GM19193 (cell line): ENCODE data around the gene OAS3.
A peak's percentile ranks its signal among the peaks of the same experiment; 100 is the strongest.

Source experiments
- POLR2A ChIP-seq: IDR thresholded peaks from 4 replicates; pipeline ENCODE4 v1.6.1; 2011; ENCODE audit not compliant: insufficient read depth, insufficient read length; ENCODE audit errors: extremely low read depth

The OAS3 gene

DNA sequence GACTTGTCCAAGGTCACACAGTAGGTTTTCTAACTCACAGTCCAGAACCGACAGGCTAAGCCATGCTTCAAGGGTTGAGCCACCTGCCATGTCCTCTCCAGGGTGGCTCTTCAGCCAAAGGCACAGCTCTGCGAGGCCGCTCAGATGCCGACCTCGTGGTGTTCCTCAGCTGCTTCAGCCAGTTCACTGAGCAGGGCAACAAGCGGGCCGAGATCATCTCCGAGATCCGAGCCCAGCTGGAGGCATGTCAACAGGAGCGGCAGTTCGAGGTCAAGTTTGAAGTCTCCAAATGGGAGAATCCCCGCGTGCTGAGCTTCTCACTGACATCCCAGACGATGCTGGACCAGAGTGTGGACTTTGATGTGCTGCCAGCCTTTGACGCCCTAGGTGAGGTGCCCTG is 27.4 kb downstream of the OAS3 start:
- TF ChIP-seq POLR2A: no peak

- TF ChIP-seq POLR2A: no peak
Measured at GRCh38 chr12:112967306-112967705, 29.0 kb downstream of the OAS3 start.

DNA sequence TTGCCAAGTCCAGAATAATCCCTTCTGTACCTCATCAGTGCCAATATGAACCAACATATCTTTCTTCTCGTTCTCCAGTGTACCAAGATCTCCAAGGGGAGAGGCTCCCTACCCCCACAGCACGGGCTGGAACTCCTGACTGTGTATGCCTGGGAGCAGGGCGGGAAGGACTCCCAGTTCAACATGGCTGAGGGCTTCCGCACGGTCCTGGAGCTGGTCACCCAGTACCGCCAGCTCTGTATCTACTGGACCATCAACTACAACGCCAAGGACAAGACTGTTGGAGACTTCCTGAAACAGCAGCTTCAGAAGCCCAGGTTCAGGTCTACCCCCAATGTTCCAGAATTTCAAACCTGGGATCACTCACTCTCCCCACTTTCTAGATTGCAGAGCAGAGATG is 29.6 kb downstream of the OAS3 start:
- no peak for TF ChIP-seq POLR2A

- peak; percentile 26 for TF ChIP-seq POLR2A
Measured at GRCh38 chr12:112969547-112970306, 31.5 kb downstream of the OAS3 start.

- TF ChIP-seq POLR2A: no peak
Measured at GRCh38 chr12:112970391-112970790, 32.1 kb downstream of the OAS3 start.

- TF ChIP-seq POLR2A: peak; percentile 7
Measured at GRCh38 chr12:112971248-112971647, 33.0 kb downstream of the OAS3 start.

DNA sequence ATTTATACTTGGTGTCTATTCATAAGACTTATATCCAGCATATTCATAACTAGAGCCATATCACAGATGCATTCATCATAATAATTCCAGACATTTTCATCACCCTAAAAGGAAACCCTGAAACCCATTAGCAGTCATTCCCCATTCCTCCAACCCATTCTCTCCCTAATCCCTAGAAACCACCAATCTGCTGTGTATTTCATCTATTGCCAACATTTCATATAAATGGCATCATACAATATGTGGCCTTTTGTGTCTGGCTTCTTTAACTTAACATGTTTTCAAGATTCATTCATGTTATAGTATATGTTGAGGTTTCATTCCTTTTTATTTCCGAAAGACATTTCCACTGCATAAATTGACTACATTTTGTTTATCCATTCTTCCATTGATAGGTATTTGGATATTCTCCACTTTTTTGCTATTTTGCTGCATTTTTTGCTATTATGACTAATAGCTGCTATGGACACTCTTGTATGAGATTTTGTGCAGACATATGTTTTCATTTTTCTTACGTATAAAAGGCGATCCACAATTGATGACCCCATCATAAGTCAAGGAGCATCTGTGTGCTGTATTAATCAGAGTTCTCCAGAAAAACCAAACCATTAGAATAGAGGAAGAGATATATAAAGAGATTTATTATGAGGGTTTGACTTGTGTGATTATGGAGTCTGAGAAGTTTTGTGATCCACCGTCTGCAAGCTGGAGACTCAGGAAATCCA is 34.9 kb downstream of the OAS3 start:
- TF ChIP-seq POLR2A: no peak

- TF ChIP-seq POLR2A: no peak
Measured at GRCh38 chr12:112973818-112974231, 35.6 kb downstream of the OAS3 start.

DNA sequence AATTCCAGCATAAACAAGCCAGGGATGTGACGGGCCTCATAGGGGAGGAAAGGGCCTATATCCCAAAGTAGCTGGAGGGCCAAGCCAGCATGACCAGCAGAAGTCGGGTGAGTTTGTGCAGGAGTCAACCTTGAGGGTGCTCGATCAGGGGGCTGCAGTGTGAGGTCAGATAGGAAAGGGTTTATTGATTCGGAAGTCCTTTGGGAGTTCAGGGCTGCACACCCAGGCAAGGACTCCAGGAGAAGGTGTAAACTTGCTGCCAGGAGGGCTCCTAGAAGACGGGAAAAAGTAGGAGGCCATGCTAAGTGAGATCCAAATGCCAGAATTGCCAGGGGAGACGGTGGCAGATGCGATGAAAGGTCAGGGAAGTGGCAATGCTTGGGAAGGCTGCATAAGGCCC is 36.6 kb downstream of the OAS3 start:
- TF ChIP-seq POLR2A: no peak

DNA sequence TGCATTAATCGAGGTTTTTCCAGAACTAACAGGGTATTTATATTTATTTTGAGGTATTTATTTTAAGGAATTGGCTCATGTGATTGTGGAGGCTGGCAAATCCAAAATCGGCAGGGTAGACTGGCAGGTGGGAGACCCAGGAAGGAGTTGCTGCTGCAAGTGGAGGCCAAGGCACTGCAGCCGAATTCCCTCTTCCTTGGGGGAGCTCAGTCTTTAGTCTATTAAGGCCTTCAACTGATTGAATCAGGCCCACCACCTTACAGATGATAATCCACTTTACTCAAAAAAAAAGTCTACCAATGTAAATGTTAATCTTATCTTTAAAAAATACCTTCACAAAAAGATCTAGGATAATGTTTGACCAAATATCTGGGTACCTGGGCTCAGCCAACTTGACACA is 38.9 kb downstream of the OAS3 start:
- TF ChIP-seq POLR2A: no peak

DNA sequence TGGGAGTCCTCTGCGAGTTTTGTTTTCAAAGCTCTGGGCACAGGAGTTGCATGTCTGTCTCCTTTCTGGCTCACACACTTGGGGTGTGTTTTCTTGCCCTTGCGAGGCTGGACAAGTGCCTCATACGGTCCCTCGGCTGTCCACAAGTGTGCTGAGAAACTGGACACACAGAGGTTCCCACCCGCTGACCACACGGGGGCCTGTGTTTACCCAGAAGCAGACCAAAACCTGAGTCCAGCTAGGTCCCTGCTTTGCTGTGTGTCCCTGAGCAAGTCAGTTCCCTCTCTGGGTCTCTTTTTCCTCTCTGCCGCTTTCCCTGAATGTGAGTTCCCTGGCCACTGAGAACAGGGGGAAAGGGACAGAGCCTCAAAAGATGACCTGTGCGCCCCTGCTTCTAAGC is 39.4 kb downstream of the OAS3 start:
- no peak for TF ChIP-seq POLR2A

DNA sequence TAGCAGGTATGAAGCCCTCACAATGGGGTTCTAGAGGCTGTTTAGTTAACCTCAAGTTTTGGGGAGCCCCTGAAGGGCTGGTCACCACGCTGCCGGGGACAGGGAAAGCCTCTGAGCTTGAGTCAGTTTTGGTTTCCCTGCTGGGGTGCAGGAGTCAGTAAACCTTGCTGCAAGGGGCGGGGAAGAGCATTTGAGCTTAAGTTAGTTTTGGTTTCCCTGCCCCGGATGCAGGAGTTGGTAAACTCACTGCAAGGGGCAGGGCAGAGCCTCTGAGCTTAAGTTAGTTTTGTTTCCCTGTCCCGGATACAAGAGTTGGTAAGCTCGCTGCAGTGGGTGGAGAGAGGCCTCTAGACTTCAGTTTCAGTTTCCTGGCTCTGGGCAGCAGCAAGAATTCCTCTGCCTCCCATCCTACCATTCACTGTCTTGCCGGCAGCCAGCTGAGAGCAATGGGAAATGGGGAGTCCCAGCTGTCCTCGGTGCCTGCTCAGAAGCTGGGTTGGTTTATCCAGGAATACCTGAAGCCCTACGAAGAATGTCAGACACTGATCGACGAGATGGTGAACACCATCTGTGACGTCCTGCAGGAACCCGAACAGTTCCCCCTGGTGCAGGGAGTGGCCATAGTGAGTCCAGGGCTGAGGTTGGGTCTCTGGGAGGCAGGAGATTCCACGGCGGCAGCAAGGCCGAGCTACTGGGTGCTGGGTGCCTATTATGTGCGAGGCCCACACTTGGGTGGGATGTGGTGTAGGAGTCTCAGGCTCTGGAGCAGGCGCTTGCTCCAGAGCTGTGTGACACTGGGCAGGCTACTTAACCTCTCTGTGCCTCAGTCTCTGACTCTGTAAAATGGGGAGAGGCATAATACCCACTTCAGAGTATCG is 40.1 kb downstream of the OAS3 start, which contains the start of gene OAS2:
Gene OAS2 (plus strand): TSS at position 357 of the 878 bp plus-strand sequence. CDS start 90 bp downstream, at position 447.
- peak; percentile 98 for TF ChIP-seq POLR2A

GRCh38 chr12:112979041-112979680 is 40.9 kb downstream of the OAS3 start:
- TF ChIP-seq POLR2A: peak; percentile 74

DNA sequence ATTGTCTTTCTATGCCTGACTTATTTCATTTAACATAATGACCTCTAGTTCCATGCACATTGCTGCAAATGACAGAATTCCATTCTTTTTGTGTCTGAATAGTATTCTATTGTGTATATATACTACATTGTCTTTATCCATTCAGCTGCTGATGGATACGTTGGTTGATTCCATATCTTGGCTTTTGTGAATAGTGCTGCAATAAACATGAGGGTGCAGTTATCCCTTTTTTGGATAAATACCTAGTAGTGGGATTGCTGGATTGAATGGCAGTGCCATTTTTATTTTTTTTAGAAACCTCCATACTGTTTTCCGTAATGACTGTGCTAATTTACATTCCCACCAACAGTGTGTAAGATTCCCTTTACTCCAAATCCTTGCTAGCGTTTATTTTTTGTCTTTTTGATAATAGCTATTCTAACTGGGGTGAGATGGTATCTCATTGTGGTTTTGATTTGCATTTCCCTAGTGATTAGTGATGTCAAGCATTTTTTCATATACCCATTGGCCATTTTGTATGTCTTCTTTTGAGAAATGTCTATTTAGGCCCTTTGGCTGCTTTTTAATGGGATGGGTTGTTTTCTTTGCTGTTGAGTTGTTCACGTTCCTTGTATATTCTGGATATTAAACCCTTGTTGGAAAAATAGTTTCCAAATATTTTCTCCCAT is 42.4 kb downstream of the OAS3 start:
- no peak for TF ChIP-seq POLR2A

GRCh38 chr12:112985642-112986290 is 47.5 kb downstream of the OAS3 start:
- peak; percentile 33 for TF ChIP-seq POLR2A
